NCI-H1436 (cell line): Measurements from ENCODE around the gene TAF4B.
"Not testable (repeated sequence)": the region's sequence is repeated elsewhere in the genome, so short reads cannot be mapped to it uniquely, and the experiment has no call there.

Source experiments
- DNase-seq: peaks from one replicate; lab custom pipeline; 2025; lab: John Stamatoyannopoulos, UW

Gene TAF4B

GRCh38 chr18:26429535-26430226, 203.4 kb downstream of the TAF4B start:
- DNase-seq: no peak

GRCh38 chr18:26432651-26433424, 206.6 kb downstream of the TAF4B start:
- DNase-seq: no peak

DNA sequence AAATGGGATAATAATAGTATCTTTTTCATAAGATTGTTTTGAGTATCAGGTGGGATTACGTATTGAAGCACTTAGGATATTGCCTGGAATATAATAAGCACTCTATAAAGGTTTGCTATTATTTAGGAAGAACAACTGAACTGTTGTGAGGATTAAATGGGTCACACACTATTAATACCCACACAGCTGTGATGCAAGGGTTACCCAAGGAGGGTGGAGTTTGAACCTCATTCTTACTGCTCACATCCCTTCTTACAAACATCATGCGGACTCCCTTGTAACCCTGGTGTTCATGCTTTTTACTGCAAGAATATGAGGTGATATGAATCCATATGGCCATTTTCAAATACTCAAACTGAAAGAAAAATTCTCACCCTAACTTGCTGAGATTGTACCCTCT, 208.6 kb downstream of the TAF4B start:
- DNase-seq: no peak

GRCh38 chr18:26435415-26436095, 209.3 kb downstream of the TAF4B start:
- DNase-seq: no peak

- DNase-seq: no peak
Observed at GRCh38 chr18:26436176-26437051, 210.2 kb downstream of the TAF4B start.

GRCh38 chr18:26437634-26438033, 211.4 kb downstream of the TAF4B start:
- DNase-seq: not testable (repeated sequence)

DNA sequence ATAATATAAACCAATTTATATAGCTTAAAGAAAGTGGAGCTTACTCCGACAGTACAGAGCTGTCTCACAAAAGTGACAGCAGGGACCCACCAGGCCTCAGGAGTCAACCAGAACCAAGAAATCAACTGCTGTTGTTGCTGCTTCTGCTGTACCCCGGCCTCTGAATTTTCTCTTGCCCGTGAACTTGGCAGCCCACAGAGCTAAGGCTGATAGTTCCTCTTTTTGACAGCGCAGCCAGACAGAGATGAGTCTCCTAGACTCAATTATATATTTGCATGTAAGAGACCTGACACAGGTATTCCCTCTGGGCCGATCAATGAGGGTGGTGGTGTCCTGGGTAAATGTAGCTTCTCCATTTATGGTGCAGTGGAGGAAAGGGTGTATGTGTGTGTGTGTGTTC, 212.7 kb downstream of the TAF4B start:
- no peak for DNase-seq

- DNase-seq: no peak
Observed at GRCh38 chr18:26439537-26439936, 213.3 kb downstream of the TAF4B start.

DNA sequence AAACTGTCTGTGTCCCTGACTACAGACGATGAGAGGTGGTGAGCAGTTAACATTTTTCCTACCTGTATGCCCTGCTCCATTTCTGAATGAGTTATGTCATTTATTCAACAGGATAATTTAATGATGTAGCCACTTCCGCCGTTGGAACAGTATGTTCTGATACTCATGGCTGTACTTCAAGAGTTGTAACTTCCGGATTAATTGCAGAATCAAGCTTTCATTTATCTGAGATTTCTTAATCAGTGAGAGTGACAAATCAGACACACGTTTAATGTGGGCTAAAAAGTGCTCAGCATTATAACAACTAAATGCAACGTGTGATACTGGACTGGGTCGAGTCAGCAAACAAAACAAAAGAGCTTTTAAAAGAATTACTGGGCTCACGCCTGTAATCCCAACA, 214.4 kb downstream of the TAF4B start:
- DNase-seq: no peak
